Stimulated activated CD4-positive, alpha-beta T cell treated with anti-CD3 and anti-CD28 coated beads, Interleukin-2, amount 100 ng/mL, for 24 hours (primary cell): ENCODE data around the gene RAE1.
A peak's percentile ranks its signal among the peaks of the same experiment; 100 is the strongest.

Experiments
- DNase-seq, 2 donors: peaks; one replicate each; pipeline ENCODE4 v3.0.0-alpha.2; 2020

Gene RAE1

GRCh38 chr20:57374343-57374930 is 23.4 kb downstream of the RAE1 start:
- no peak for DNase-seq

GRCh38 chr20:57374931-57375651 is 24.0 kb downstream of the RAE1 start:
- no peak for DNase-seq

- no peak for DNase-seq
These were observed 24.7 kb downstream of the RAE1 start for GRCh38 chr20:57375652-57376230.

- DNase-seq: no peak
These were observed 26.3 kb downstream of the RAE1 start for GRCh38 chr20:57377350-57377749.

GRCh38 chr20:57378107-57378506 is 27.1 kb downstream of the RAE1 start:
- DNase-seq: no peak

GRCh38 chr20:57378646-57379262 is 27.7 kb downstream of the RAE1 start:
- DNase-seq: no peak

GRCh38 chr20:57379263-57379647 is 28.2 kb downstream of the RAE1 start:
- no peak for DNase-seq

GRCh38 chr20:57380081-57380750 is 29.2 kb downstream of the RAE1 start:
- no peak for DNase-seq

GRCh38 chr20:57381596-57382503 is 30.8 kb downstream of the RAE1 start:
- peak; percentile 88 to 89 for DNase-seq

GRCh38 chr20:57382516-57382915 is 31.5 kb downstream of the RAE1 start:
- DNase-seq: no peak

- no peak for DNase-seq
These were observed 32.6 kb downstream of the RAE1 start for GRCh38 chr20:57383447-57384347.

GRCh38 chr20:57384486-57384885 is 33.4 kb downstream of the RAE1 start:
- DNase-seq: no peak

- DNase-seq: no peak
These were observed 34.1 kb downstream of the RAE1 start for GRCh38 chr20:57384953-57385761.

- no peak for DNase-seq
These were observed 34.9 kb downstream of the RAE1 start for GRCh38 chr20:57385940-57386339.

- DNase-seq: no peak
These were observed 35.7 kb downstream of the RAE1 start for GRCh38 chr20:57386762-57387161.

- no peak for DNase-seq
These were observed 36.4 kb downstream of the RAE1 start for GRCh38 chr20:57387463-57387862.

- no peak for DNase-seq
These were observed 36.9 kb downstream of the RAE1 start for GRCh38 chr20:57387945-57388371.

GRCh38 chr20:57388953-57389694 is 38.1 kb downstream of the RAE1 start:
- DNase-seq: peak; percentile 64 to 73
